Astrocyte (in vitro differentiated cells and primary cell): ENCODE data around the gene ZAR1L. TPM values are rescaled to one million over a fixed set of nuclear protein-coding genes. Genes with fewer than 3 reads are reported as not detected.

Experiments used
- DNase-seq: peaks from one replicate; pipeline ENCODE4 v3.0.0-alpha.2; 2010; ENCODE audit warnings: low read depth
- FAIRE-seq: peaks from 2 replicates; lab custom pipeline; 2011; peaks lifted over from hg19 to GRCh38; lab: Jason Lieb, UNC
- H2AFZ ChIP-seq: 2 replicates; pipeline ENCODE4 v1.6.0; 2012; ENCODE audit warnings: low read depth, low read length, inconsistent platforms
- H3K27ac ChIP-seq: 2 replicates; pipeline ENCODE4 v1.5.1; 2011; ENCODE audit warnings: low read depth, low read length, inconsistent platforms
- H3K27me3 ChIP-seq: 2 replicates; pipeline ENCODE4 v1.6.0; 2011; ENCODE audit warnings: low read length, inconsistent platforms; ENCODE audit not compliant: insufficient read depth
- H3K36me3 ChIP-seq: 2 replicates; pipeline ENCODE4 v1.5.1; 2011; ENCODE audit warnings: low read length, inconsistent platforms; ENCODE audit not compliant: insufficient read depth
- H3K4me1 ChIP-seq: 2 replicates; pipeline ENCODE4 v1.5.1; 2011; ENCODE audit warnings: low read length, inconsistent platforms; ENCODE audit not compliant: insufficient read depth
- H3K4me2 ChIP-seq: 2 replicates; pipeline ENCODE4 v1.6.0; 2012; ENCODE audit warnings: low read length, inconsistent platforms
- H3K4me3 ChIP-seq: 2 replicates; pipeline ENCODE4 v1.5.1; 2011; ENCODE audit warnings: low read depth, mild to moderate bottlenecking, low read length, inconsistent platforms; ENCODE audit not compliant: insufficient read depth
- H3K79me2 ChIP-seq: 2 replicates; pipeline ENCODE4 v1.6.0; 2012; ENCODE audit warnings: mild to moderate bottlenecking, low read length, inconsistent platforms; ENCODE audit not compliant: insufficient read depth
- H3K9ac ChIP-seq: 2 replicates; pipeline ENCODE4 v1.6.0; 2012; ENCODE audit warnings: mild to moderate bottlenecking, low read length, inconsistent platforms
- H3K9me3 ChIP-seq: 2 replicates; pipeline ENCODE4 v1.5.1; 2012; ENCODE audit warnings: low read depth, mild to moderate bottlenecking, low read length, inconsistent platforms; ENCODE audit not compliant: insufficient read depth
- H4K20me1 ChIP-seq: 2 replicates; pipeline ENCODE4 v1.6.0; 2012; ENCODE audit warnings: low read length, inconsistent platforms; ENCODE audit not compliant: insufficient read depth
- H3K27ac Mint-ChIP-seq: one replicate; pipeline ENCODE4 v1.8.0; 2021; ENCODE audit warnings: mild to moderate bottlenecking, mixed read lengths; ENCODE audit not compliant: unreplicated experiment
- H3K27me3 Mint-ChIP-seq: one replicate; pipeline ENCODE4 v1.8.0; 2021; ENCODE audit warnings: low read depth, mixed read lengths; ENCODE audit not compliant: unreplicated experiment
- H3K36me3 Mint-ChIP-seq: one replicate; pipeline ENCODE4 v1.8.0; 2021; ENCODE audit warnings: low read depth, mixed read lengths; ENCODE audit not compliant: unreplicated experiment
- H3K4me1 Mint-ChIP-seq: one replicate; pipeline ENCODE4 v1.8.0; 2021; ENCODE audit warnings: low read depth, mixed read lengths; ENCODE audit not compliant: unreplicated experiment
- H3K4me3 Mint-ChIP-seq: one replicate; pipeline ENCODE4 v1.8.0; 2021; ENCODE audit warnings: mild to moderate bottlenecking, moderate library complexity, mixed read lengths; ENCODE audit not compliant: unreplicated experiment
- H3K9me3 Mint-ChIP-seq: one replicate; pipeline ENCODE4 v1.8.0; 2021; ENCODE audit warnings: mild to moderate bottlenecking, mixed read lengths; ENCODE audit not compliant: unreplicated experiment
- CTCF ChIP-seq: IDR thresholded peaks from 2 replicates; pipeline ENCODE4 v1.5.1; 2011; ENCODE audit warnings: low read depth, mild to moderate bottlenecking, inconsistent platforms, low read length, moderate library complexity; ENCODE audit not compliant: insufficient read depth
- EZH2 ChIP-seq: IDR thresholded peaks from 2 replicates; pipeline ENCODE4 v1.6.1; 2012; ENCODE audit warnings: mild to moderate bottlenecking, low read length, inconsistent platforms; ENCODE audit not compliant: insufficient read depth
- total RNA-seq: library from RNA; stranded (reverse); gene quantifications from 2 replicates; pipeline ENCODE4 v1.2.1, GENCODE V29; 2021

Gene ZAR1L
- total RNA-seq, 1 donor from 2014 or later, result not detected

- Histone ChIP-seq H3K27ac (no peak overlapping the region), H3K36me3 (no peaks in the 10 kb centered on the region), H3K4me3 (no peak overlapping the region), H3K27me3 (no peaks in the 10 kb centered on the region), H2AFZ (no peak overlapping the region), H3K79me2 (no peaks in the 10 kb centered on the region), H3K4me2 (no peak overlapping the region), H4K20me1 (no peaks in the 10 kb centered on the region), H3K9ac (no peak overlapping the region), H3K4me1 (peaks cover 21% of the 10 kb centered on the region), H3K9me3 (no peaks in the 10 kb centered on the region)
- no peak for FAIRE-seq
- DNase-seq, result no peak
- Mint-ChIP-seq H3K27ac (no peak overlapping the region), H3K36me3 (no peaks in the 10 kb centered on the region), H3K4me1 (peaks cover 40% of the 10 kb centered on the region), H3K9me3 (peaks cover 3% of the 10 kb centered on the region), H3K4me3 (no peak overlapping the region), H3K27me3 (no peaks in the 10 kb centered on the region)
- TF ChIP-seq EZH2 (no peak), CTCF (no peak)
These were observed 34.1 kb downstream of the ZAR1L start for GRCh38 chr13:32281096-32281495.

- Histone ChIP-seq H3K4me1 (peaks cover 7% of the 10 kb centered on the region), H3K9ac (no peak overlapping the region), H4K20me1 (no peaks in the 10 kb centered on the region), H3K27ac (no peak overlapping the region), H3K4me3 (no peak overlapping the region), H3K9me3 (no peaks in the 10 kb centered on the region), H3K36me3 (no peaks in the 10 kb centered on the region), H3K27me3 (no peaks in the 10 kb centered on the region), H3K79me2 (no peaks in the 10 kb centered on the region), H3K4me2 (no peak overlapping the region), H2AFZ (no peak overlapping the region)
- Mint-ChIP-seq H3K27ac (no peak overlapping the region), H3K4me1 (peaks cover 18% of the 10 kb centered on the region), H3K4me3 (no peak overlapping the region), H3K9me3 (peaks cover 3% of the 10 kb centered on the region), H3K36me3 (no peaks in the 10 kb centered on the region), H3K27me3 (no peaks in the 10 kb centered on the region)
- FAIRE-seq (peak; percentile 23), DNase-seq (peak; percentile 82)
- TF ChIP-seq EZH2 (no peak), CTCF (no peak)
These were observed 36.7 kb downstream of the ZAR1L start for GRCh38 chr13:32278426-32278825.

- no peak overlapping the region for H3K4me3 Mint-ChIP-seq
- peaks cover 18% of the 10 kb centered on the region for H3K4me1 Mint-ChIP-seq
- FAIRE-seq (peak; percentile 13), DNase-seq (no peak)
- Histone ChIP-seq H3K4me1 (peaks cover 7% of the 10 kb centered on the region), H3K27me3 (no peaks in the 10 kb centered on the region), H3K36me3 (no peaks in the 10 kb centered on the region), H3K4me2 (no peak overlapping the region), H3K9me3 (no peaks in the 10 kb centered on the region), H2AFZ (no peak overlapping the region), H4K20me1 (no peaks in the 10 kb centered on the region), H3K79me2 (no peaks in the 10 kb centered on the region), H3K27ac (no peak overlapping the region), H3K4me3 (no peak overlapping the region), H3K9ac (no peak overlapping the region)
- H3K27me3 Mint-ChIP-seq, result no peaks in the 10 kb centered on the region
- H3K36me3 Mint-ChIP-seq, result no peaks in the 10 kb centered on the region
- no peak overlapping the region for H3K27ac Mint-ChIP-seq
- peaks cover 3% of the 10 kb centered on the region for H3K9me3 Mint-ChIP-seq
- TF ChIP-seq EZH2 (no peak), CTCF (no peak)
These were observed 37.3 kb downstream of the ZAR1L start for GRCh38 chr13:32277839-32278238.
